A549 (cell line): ENCODE measurements around the gene CLEC4M. TPM values are rescaled to one million over a fixed set of nuclear protein-coding genes. Genes with fewer than 3 reads are reported as not detected.

Experiments used
- ATAC-seq, 2 experiments: fragments of 200-7000 bp in 1 of 2; fragments of >200 bp in 1 of 2; cut with Nextera tagmentation in 1 of 2; cut with Tn5 transposase in 1 of 2; 3 replicates each; pipeline versions ENCODE4 v1.8.0 to v1.9.1; 2018 to 2020; ENCODE audit warnings: mild to moderate bottlenecking in 1 of 2, moderate library complexity in 1 of 2
- CTCF ChIA-PET: fragments of 300-600 bp; sonication (Branson Sonifier 250); formaldehyde crosslinking; extraction: SDS; loops from one replicate; lab custom pipeline; 2021; ENCODE audit warnings: antibody characterized with exemption, inconsistent platforms; lab: Yijun Ruan, JAX
- POLR2A ChIA-PET: fragments of 350-600 bp; formaldehyde crosslinking; extraction: SDS; loops from one replicate; lab custom pipeline; 2021; ENCODE audit warnings: antibody characterized with exemption, inconsistent platforms; lab: Yijun Ruan, JAX
- DNase-seq, 2 experiments: peaks; one replicate each; pipeline versions ENCODE4 v3.0.0 to v3.0.0-alpha.2; 2011 to 2016; ENCODE audit warnings: low read depth in 1 of 2, low spot score in 1 of 2
- FAIRE-seq: peaks from 2 replicates; lab custom pipeline; 2011; peaks lifted over from hg19 to GRCh38; lab: Jason Lieb, UNC
- H3K27ac ChIP-seq, 2 experiments: fragments of >200 bp; sonication (Bioruptor Twin); formaldehyde crosslinking; 3 replicates each; pipeline ENCODE4 v1.5.1; 2016 to 2017
- H3K4me1 ChIP-seq: fragments of >200 bp; sonication (Bioruptor Twin); formaldehyde crosslinking; 3 replicates; pipeline ENCODE4 v1.6.1; 2016
- H3K4me2 ChIP-seq: fragments of >200 bp; sonication (Bioruptor Twin); formaldehyde crosslinking; 3 replicates; pipeline ENCODE4 v1.6.1; 2016
- H3K4me3 ChIP-seq: fragments of >200 bp; sonication (Bioruptor Twin); formaldehyde crosslinking; 3 replicates; pipeline ENCODE4 v1.5.1; 2016
- H3K9me3 ChIP-seq: fragments of >200 bp; sonication (Bioruptor Twin); formaldehyde crosslinking; 3 replicates; pipeline ENCODE4 v1.6.1; 2016
- BCL3 ChIP-seq: fragments of >200 bp; sonication (Bioruptor Twin); formaldehyde crosslinking; IDR thresholded peaks from 3 replicates; pipeline ENCODE4 v1.6.1; 2016
- CEBPB ChIP-seq, 2 experiments: fragments of >200 bp in 1 of 2; sonication (Bioruptor Twin) in 1 of 2; formaldehyde crosslinking in 1 of 2; IDR thresholded peaks; 2 replicates each; pipeline ENCODE4 v1.6.1; 2012 to 2016
- CHD4 ChIP-seq: fragments of 200-600 bp; sonication (generic); IDR thresholded peaks from 2 replicates; pipeline ENCODE4 v1.6.1; 2016; ENCODE audit warnings: antibody characterized with exemption, mild to moderate bottlenecking, borderline replicate concordance
- CTCF ChIP-seq: fragments of >200 bp; sonication (Bioruptor Twin); formaldehyde crosslinking; IDR thresholded peaks from 3 replicates; pipeline ENCODE4 v1.5.1; 2016
- EHF ChIP-seq: fragments of 250-450 bp; sonication (Bioruptor Pico); IDR thresholded peaks from 2 replicates; pipeline ENCODE4 v1.5.0; 2020; ENCODE audit warnings: mild to moderate bottlenecking
- ELK1 ChIP-seq: fragments of 150-350 bp; IDR thresholded peaks from 2 replicates; pipeline ENCODE4 v1.6.1; 2014; ENCODE audit warnings: low read depth, mild to moderate bottlenecking, low read length
- ESRRA ChIP-seq: fragments of 150-350 bp; IDR thresholded peaks from 2 replicates; pipeline ENCODE4 v1.6.1; 2014; ENCODE audit warnings: mild to moderate bottlenecking, low read length, borderline replicate concordance
- HEYL ChIP-seq: fragments of 250-450 bp; sonication (Bioruptor Pico); IDR thresholded peaks from 2 replicates; pipeline ENCODE4 v1.8.0; 2021; ENCODE audit warnings: mild to moderate bottlenecking, moderate library complexity
- HOXA7 ChIP-seq: fragments of 250-450 bp; sonication (Bioruptor Pico); IDR thresholded peaks from 2 replicates; pipeline ENCODE4 v1.5.0; 2020; ENCODE audit warnings: mild to moderate bottlenecking, moderate library complexity
- HOXB13 ChIP-seq: fragments of 250-450 bp; sonication (Bioruptor Pico); IDR thresholded peaks from 2 replicates; pipeline ENCODE4 v1.5.0; 2020; ENCODE audit warnings: low read depth, mild to moderate bottlenecking, moderate library complexity
- JUNB ChIP-seq: fragments of >200 bp; sonication (Bioruptor Twin); formaldehyde crosslinking; IDR thresholded peaks from 2 replicates; pipeline ENCODE4 v1.6.1; 2016
- MYC ChIP-seq: IDR thresholded peaks from 2 replicates; pipeline ENCODE4 v1.6.1; 2012; ENCODE audit warnings: mild to moderate bottlenecking, inconsistent platforms, low read length, improper control_type of control experiment, borderline replicate concordance
- RCOR1 ChIP-seq: fragments of 150-350 bp; IDR thresholded peaks from 2 replicates; pipeline ENCODE4 v1.6.1; 2014; ENCODE audit warnings: antibody characterized with exemption, low read length, low read depth
- REST ChIP-seq: fragments of 200-600 bp; sonication (generic); IDR thresholded peaks from 2 replicates; pipeline ENCODE4 v1.6.1; 2016; ENCODE audit warnings: antibody characterized with exemption, mild to moderate bottlenecking, moderate library complexity
- ZFP36 ChIP-seq: fragments of 450-650 bp; IDR thresholded peaks from 2 replicates; pipeline ENCODE4 v1.6.1; 2014; ENCODE audit warnings: borderline replicate concordance; ENCODE audit not compliant: partially characterized antibody
- WGBS: methylation state at CpG from one replicate; pipeline ENCODE4 v1.1.6; 2017; ENCODE audit errors: missing lambda C conversion rate; 5-methylcytosine and 5-hydroxymethylcytosine counted together
- polyA plus RNA-seq, 4 experiments: library from polyadenylated mRNA; depleted of rRNA in 3 of 4; stranded (reverse); fragments of >200 nt; fragmentation: RNase III in 1 of 4; extraction: RNeasy Plus Mini Kit Qiagen cat#74134 plus additional on column Dnase treatment in 1 of 4; gene quantifications; 2 replicates in 3 of 4; 3 replicates in 1 of 4; pipeline ENCODE4 v1.2.3, GENCODE V29; 2011 to 2017

The CLEC4M gene
- polyA plus RNA-seq, 2 of the 4 experiments (the other 2 are of a cell fraction), result not detected

- no peaks in the 10 kb centered on the region for H3K4me1 ChIP-seq
- H3K4me2 ChIP-seq, result no peak overlapping the region
- H3K9me3 ChIP-seq, result no peaks in the 10 kb centered on the region
- TF ChIP-seq ZFP36, result no peak
- no peak for TF ChIP-seq BCL3
- TF ChIP-seq CHD4, result no peak
- no peak overlapping the region for H3K27ac ChIP-seq
- ChIA-PET POLR2A (no interaction called here), CTCF (interaction anchor here (1.2 kb wide), 1 partner anchor 61 kb away, joined by 4 read pairs; no protein-coding TSS in a partner anchor)
- FAIRE-seq, result no peak
- no peak overlapping the region for H3K4me3 ChIP-seq
- no peak for ATAC-seq
- no peak for DNase-seq
- 14% methylated on average over 2 of the region's 2 CpGs for WGBS
Measured at GRCh38 chr19:7739211-7739755, 23.8 kb upstream of the CLEC4M start.

- Histone ChIP-seq H3K4me1 (no peaks in the 10 kb centered on the region), H3K9me3 (no peaks in the 10 kb centered on the region), H3K4me2 (no peak overlapping the region), H3K27ac (no peak overlapping the region), H3K4me3 (no peak overlapping the region)
- ATAC-seq, result no peak
- no peak for DNase-seq
- POLR2A ChIA-PET, result no interaction called here
- FAIRE-seq, result no peak
- CTCF ChIA-PET, result interaction anchor here (0.7 to 1.2 kb wide), 2 partner anchors 13 to 60 kb away, joined by 3 to 4 read pairs; no protein-coding TSS in a partner anchor
- no peak for TF ChIP-seq REST
- no peak for TF ChIP-seq EHF (CRISPR knock-in tag)
- no peak for TF ChIP-seq HOXB13 (CRISPR knock-in tag)
- no peak for TF ChIP-seq HEYL (CRISPR knock-in tag)
- no peak for TF ChIP-seq ESRRA
- no peak for TF ChIP-seq JUNB
- TF ChIP-seq RCOR1, result no peak
- TF ChIP-seq CTCF, result no peak
- TF ChIP-seq HOXA7, result no peak
- TF ChIP-seq CEBPB (IDR thresholded peaks at IDR 0.05), result no peak
- TF ChIP-seq ELK1, result no peak
- no peak for TF ChIP-seq MYC
- WGBS, result 51% methylated on average over 19 of the region's 19 CpGs
Measured at GRCh38 chr19:7739801-7740681, 23.0 kb upstream of the CLEC4M start.
